Immature natural killer cell (primary cell): Measurements from ENCODE around the gene TFCP2L1. TPM values are rescaled to one million over a fixed set of nuclear protein-coding genes. Genes with fewer than 3 reads are reported as not detected.

Experiments
- DNase-seq, 3 donors: peaks; one replicate each; pipeline ENCODE4 v3.0.0; 2022; ENCODE audit warnings: mixed read lengths in 1 of 3
- H3K27ac Mint-ChIP-seq, 6 donors: one replicate each; pipeline ENCODE4 v1.8.0; 2020; ENCODE audit warnings: mixed read lengths in 6 of 6, mild to moderate bottlenecking in 5 of 6, inconsistent platforms in 4 of 6, moderate library complexity in 3 of 6
- H3K27me3 Mint-ChIP-seq, 3 donors: one replicate each; pipeline ENCODE4 v1.8.0; 2020 to 2021; ENCODE audit warnings: low read depth in 3 of 3, mild to moderate bottlenecking in 3 of 3, mixed read lengths in 3 of 3, moderate library complexity in 3 of 3, inconsistent platforms in 1 of 3
- H3K36me3 Mint-ChIP-seq, 3 donors: one replicate each; pipeline ENCODE4 v1.8.0; 2020; ENCODE audit warnings: mixed read lengths in 3 of 3, inconsistent platforms in 2 of 3, mild to moderate bottlenecking in 2 of 3
- H3K4me1 Mint-ChIP-seq, 2 donors: one replicate each; pipeline ENCODE4 v1.8.0; 2020; ENCODE audit warnings: inconsistent platforms in 2 of 2, mild to moderate bottlenecking in 2 of 2, mixed read lengths in 2 of 2, moderate library complexity in 1 of 2
- H3K4me3 Mint-ChIP-seq, 5 donors: one replicate each; pipeline ENCODE4 v1.8.0; 2020; ENCODE audit warnings: mild to moderate bottlenecking in 5 of 5, mixed read lengths in 5 of 5, inconsistent platforms in 3 of 5, moderate library complexity in 3 of 5
- H3K9me3 Mint-ChIP-seq, 6 donors: one replicate each; pipeline ENCODE4 v1.8.0; 2020; ENCODE audit warnings: mild to moderate bottlenecking in 6 of 6, mixed read lengths in 6 of 6, inconsistent platforms in 4 of 6, moderate library complexity in 3 of 6
- polyA plus RNA-seq, 3 donors: library from polyadenylated mRNA; unstranded; fragments of 300-500 nt; fragmentation: Illumina TruSeq; gene quantifications; one replicate each; pipeline ENCODE4 v1.2.3, GENCODE V29; 2021

TFCP2L1 gene
- polyA plus RNA-seq, 3 donors from 2014 or later = 0.02 to 0.14 TPM; not detected in 1

- no peaks in the 10 kb centered on the region for H3K36me3 Mint-ChIP-seq
- no peaks in the 10 kb centered on the region for H3K9me3 Mint-ChIP-seq
- no peak overlapping the region for H3K27ac Mint-ChIP-seq
Observed at GRCh38 chr2:121238828-121239227, 46.2 kb downstream of the TFCP2L1 start.

GRCh38 chr2:121237980-121238665, 46.9 kb downstream of the TFCP2L1 start:
- no peak overlapping the region for H3K27ac Mint-ChIP-seq
- no peaks in the 10 kb centered on the region for H3K4me1 Mint-ChIP-seq
- no peaks in the 10 kb centered on the region for H3K36me3 Mint-ChIP-seq
- no peak for DNase-seq
- no peaks in the 10 kb centered on the region for H3K9me3 Mint-ChIP-seq
- H3K4me3 Mint-ChIP-seq = no peak overlapping the region
- peaks cover 0 to 2% (median 0%) of the 10 kb centered on the region in 3 donors for H3K27me3 Mint-ChIP-seq

More at GRCh38 chr2:121238828-121239227, 46.2 kb downstream of the TFCP2L1 start:
- Mint-ChIP-seq H3K4me3 (no peak overlapping the region), H3K4me1 (no peaks in the 10 kb centered on the region), H3K27me3 (peaks cover 0 to 2% (median 0%) of the 10 kb centered on the region in 3 donors)
- no peak for DNase-seq

- no peaks in the 10 kb centered on the region for H3K9me3 Mint-ChIP-seq
- no peak overlapping the region for H3K27ac Mint-ChIP-seq
- no peak overlapping the region for H3K4me3 Mint-ChIP-seq
- DNase-seq = no peak
- no peaks in the 10 kb centered on the region for H3K4me1 Mint-ChIP-seq
- H3K36me3 Mint-ChIP-seq = no peaks in the 10 kb centered on the region
- H3K27me3 Mint-ChIP-seq = peaks cover 0 to 2% (median 0%) of the 10 kb centered on the region in 3 donors
Observed at GRCh38 chr2:121237336-121237979, 47.5 kb downstream of the TFCP2L1 start.

- peaks cover 0 to 2% (median 0%) of the 10 kb centered on the region in 3 donors for H3K27me3 Mint-ChIP-seq
Observed at GRCh38 chr2:121236650-121237180, 48.3 kb downstream of the TFCP2L1 start.

GRCh38 chr2:121236101-121236640, 48.8 kb downstream of the TFCP2L1 start:
- no peak overlapping the region for H3K27ac Mint-ChIP-seq
- no peak overlapping the region for H3K4me3 Mint-ChIP-seq
- H3K36me3 Mint-ChIP-seq = no peaks in the 10 kb centered on the region
- H3K27me3 Mint-ChIP-seq = peaks cover 0 to 2% (median 0%) of the 10 kb centered on the region in 3 donors
- H3K4me1 Mint-ChIP-seq = no peaks in the 10 kb centered on the region
- H3K9me3 Mint-ChIP-seq = no peaks in the 10 kb centered on the region
- DNase-seq = no peak

More at GRCh38 chr2:121236650-121237180, 48.3 kb downstream of the TFCP2L1 start:
- no peaks in the 10 kb centered on the region for H3K4me1 Mint-ChIP-seq
- no peaks in the 10 kb centered on the region for H3K9me3 Mint-ChIP-seq
- no peak overlapping the region for H3K4me3 Mint-ChIP-seq
- H3K36me3 Mint-ChIP-seq = no peaks in the 10 kb centered on the region
- DNase-seq = no peak
- no peak overlapping the region for H3K27ac Mint-ChIP-seq

GRCh38 chr2:121235542-121235941, 49.5 kb downstream of the TFCP2L1 start:
- Mint-ChIP-seq H3K36me3 (no peaks in the 10 kb centered on the region), H3K27ac (no peak overlapping the region), H3K9me3 (no peaks in the 10 kb centered on the region), H3K27me3 (peaks cover 0 to 2% (median 0%) of the 10 kb centered on the region in 3 donors), H3K4me3 (no peak overlapping the region), H3K4me1 (no peaks in the 10 kb centered on the region)
- DNase-seq = no peak

GRCh38 chr2:121234791-121235190, 50.2 kb downstream of the TFCP2L1 start:
- Mint-ChIP-seq H3K27ac (no peak overlapping the region), H3K4me1 (no peaks in the 10 kb centered on the region), H3K27me3 (peaks cover 0 to 2% (median 0%) of the 10 kb centered on the region in 3 donors), H3K9me3 (no peaks in the 10 kb centered on the region), H3K4me3 (no peak overlapping the region), H3K36me3 (no peaks in the 10 kb centered on the region)
- DNase-seq = no peak

GRCh38 chr2:121234144-121234543, 50.9 kb downstream of the TFCP2L1 start:
- no peak for DNase-seq
- Mint-ChIP-seq H3K4me3 (no peak overlapping the region), H3K36me3 (no peaks in the 10 kb centered on the region), H3K9me3 (no peaks in the 10 kb centered on the region), H3K27me3 (peaks cover 0 to 2% (median 0%) of the 10 kb centered on the region in 3 donors), H3K4me1 (no peaks in the 10 kb centered on the region), H3K27ac (no peak overlapping the region)

GRCh38 chr2:121233486-121234110, 51.4 kb downstream of the TFCP2L1 start:
- no peaks in the 10 kb centered on the region for H3K36me3 Mint-ChIP-seq
- H3K27me3 Mint-ChIP-seq = peaks cover 0 to 3% (median 0%) of the 10 kb centered on the region in 3 donors
- no peaks in the 10 kb centered on the region for H3K4me1 Mint-ChIP-seq
- no peak overlapping the region for H3K27ac Mint-ChIP-seq
- H3K4me3 Mint-ChIP-seq = no peak overlapping the region
- H3K9me3 Mint-ChIP-seq = no peaks in the 10 kb centered on the region
- no peak for DNase-seq

GRCh38 chr2:121232626-121233265, 52.3 kb downstream of the TFCP2L1 start:
- no peak for DNase-seq
- Mint-ChIP-seq H3K9me3 (no peaks in the 10 kb centered on the region), H3K4me1 (no peaks in the 10 kb centered on the region), H3K36me3 (no peaks in the 10 kb centered on the region), H3K27me3 (peaks cover 0 to 3% (median 0%) of the 10 kb centered on the region in 3 donors), H3K4me3 (no peak overlapping the region), H3K27ac (no peak overlapping the region)

GRCh38 chr2:121231385-121232000, 53.5 kb downstream of the TFCP2L1 start:
- DNase-seq = no peak
- no peak overlapping the region for H3K27ac Mint-ChIP-seq
- H3K9me3 Mint-ChIP-seq = no peaks in the 10 kb centered on the region
- H3K4me3 Mint-ChIP-seq = no peak overlapping the region
- H3K4me1 Mint-ChIP-seq = no peaks in the 10 kb centered on the region
- H3K27me3 Mint-ChIP-seq = peaks cover 0 to 3% (median 0%) of the 10 kb centered on the region in 3 donors
- no peaks in the 10 kb centered on the region for H3K36me3 Mint-ChIP-seq

GRCh38 chr2:121228521-121228920, 56.5 kb downstream of the TFCP2L1 start:
- H3K27ac Mint-ChIP-seq = no peak overlapping the region
- no peaks in the 10 kb centered on the region for H3K9me3 Mint-ChIP-seq
- no peak for DNase-seq
- H3K4me1 Mint-ChIP-seq = no peaks in the 10 kb centered on the region
- peaks cover 0 to 2% (median under 1%) of the 10 kb centered on the region in 3 donors for H3K27me3 Mint-ChIP-seq
- H3K36me3 Mint-ChIP-seq = no peaks in the 10 kb centered on the region
- no peak overlapping the region for H3K4me3 Mint-ChIP-seq
